ENCODE measurements around the gene FBRSL1. TPM values are rescaled to one million over a fixed set of nuclear protein-coding genes. Genes with fewer than 3 reads are reported as not detected.

The FBRSL1 gene
- total and polyA plus RNA-seq, 2 of the 8 experiments (the other 6 are each of a cell fraction or from before 2014, with no cell fraction given), result 18.4 to 109 TPM

GRCh38 chr12:132545955-132546354 is 56.0 kb downstream of the FBRSL1 start:
- H4K20me1 ChIP-seq (replicated peaks in 1 of 2; ENCODE audit: control insufficient read depth in 1 of 2, insufficient read depth in 2 of 2, low read length in 2 of 2), result peaks cover 2 to 16% of the 10 kb centered on the region in 2 experiments
- H3K79me1 ChIP-seq (ENCODE audit: low read depth, low read length), result no peaks in the 10 kb centered on the region; the same call in 1 of the 2 replicates
- H3K18ac ChIP-seq (ENCODE audit: extremely low read depth, low read length), result no peak overlapping the region
- no peaks in the 10 kb centered on the region; a peak in 1 of 4 replicates for H3K9me3 ChIP-seq (ENCODE audit: insufficient read depth in 2 of 2, low read depth in 1 of 2, low read length in 1 of 2)
- H3K56ac ChIP-seq (replicated peaks; ENCODE audit: insufficient read length, low read depth, low read length), result no peak overlapping the region
- H3K9ac ChIP-seq (replicated peaks in 1 of 4; ENCODE audit: extremely low read depth in 1 of 4, low read depth in 3 of 4, low read length in 3 of 4), result no peak overlapping the region
- no peak overlapping the region for H3K4me2 ChIP-seq (ENCODE audit: insufficient read depth in 1 of 2, low read depth in 2 of 2, low read length in 2 of 2)
- H2AFZ ChIP-seq (ENCODE audit: low read length), result no peak overlapping the region
- peaks cover 59 to 98% (median 93%) of the 10 kb centered on the region in 4 experiments for H3K27me3 ChIP-seq (replicated peaks in 1 of 4; ENCODE audit: control insufficient read depth in 3 of 4, extremely low read depth in 1 of 4, insufficient read depth in 3 of 4, low read length in 3 of 4)
- H3K27ac ChIP-seq (ENCODE audit: low read depth, low read length), result no peak overlapping the region
- peaks cover 11% of the 10 kb centered on the region for H3K23me2 ChIP-seq (ENCODE audit: low read depth, low read length)
- FAIRE-seq (no peak), DNase-seq (ENCODE audit: low read depth in 1 of 2, low spot score in 2 of 2) (no peak)
- peaks cover 0 to 11% (median 9%) of the 10 kb centered on the region in 4 experiments; a peak in 5 of 7 replicates for H3K4me1 ChIP-seq (replicated peaks in 1 of 4; ENCODE audit: control insufficient read depth in 3 of 4, insufficient read depth in 4 of 4, low read length in 3 of 4)
- no peak overlapping the region for H2BK5ac ChIP-seq (ENCODE audit: low read depth, low read length)
- H4K8ac ChIP-seq (ENCODE audit: extremely low read depth, insufficient read depth, low read length), result no peak overlapping the region; the same call in none of the 2 replicates
- H2BK20ac ChIP-seq (ENCODE audit: low read length), result no peak overlapping the region
- POLR2A ChIA-PET (ENCODE audit: partially characterized antibody), result interaction anchor here (1.1 to 1.6 kb wide), 3 partner anchors 13 to 21 kb away, joined by 3 read pairs; no protein-coding TSS in a partner anchor
- no peak overlapping the region for H4K91ac ChIP-seq (replicated peaks; ENCODE audit: insufficient read length, low read length)
- no peak overlapping the region for H3K4me3 ChIP-seq (ENCODE audit: extremely low read depth in 1 of 4, insufficient read depth in 2 of 4, low read depth in 3 of 4, low read length in 4 of 4)
- H2BK120ac ChIP-seq (replicated peaks; ENCODE audit: low read depth, low read length), result no peak overlapping the region
- H3K14ac ChIP-seq (ENCODE audit: insufficient read length), result no peak overlapping the region
- H3K36me3 ChIP-seq (ENCODE audit: control insufficient read depth in 2 of 4, insufficient read depth in 4 of 4, low read length in 3 of 4), result no peaks in the 10 kb centered on the region; a peak in 1 of 8 replicates
- TF ChIP-seq ATF2 (IDR thresholded peaks at IDR 0.05; ENCODE audit: low read length) (no peak), CEBPB (IDR thresholded peaks at IDR 0.05; ENCODE audit: low read depth, low read length) (no peak), PHF8 (conservative IDR thresholded peaks at IDR 0.05; ENCODE audit: low read depth, low read length) (no peak), FOSL1 (IDR thresholded peaks at IDR 0.05; ENCODE audit: insufficient read depth, low read depth, low read length) (no peak), SP2 (IDR thresholded peaks at IDR 0.05; ENCODE audit: low read length) (no peak), SP4 (IDR thresholded peaks at IDR 0.05; ENCODE audit: low read length) (no peak), JUND (IDR thresholded peaks at IDR 0.05; ENCODE audit: low read length) (no peak)
- H2BK12ac ChIP-seq (ENCODE audit: low read depth, low read length), result no peak overlapping the region
- CTCF ChIA-PET (ENCODE audit: partially characterized antibody), result interaction anchor here (0.9 to 1.8 kb wide), 6 partner anchors 9 to 132 kb away, joined by 3 to 6 read pairs (median 4); no protein-coding TSS in a partner anchor
- no peaks in the 10 kb centered on the region for H3K79me2 ChIP-seq (ENCODE audit: control insufficient read depth in 1 of 2, insufficient read depth in 2 of 2, low read length in 2 of 2)
- H4K5ac ChIP-seq (ENCODE audit: insufficient read length, low read depth, low read length), result no peak overlapping the region
- H3K4ac ChIP-seq (replicated peaks; ENCODE audit: insufficient read length, low read depth, low read length), result no peak overlapping the region
- no peak overlapping the region for H3K23ac ChIP-seq (ENCODE audit: insufficient read length)
- H2AK5ac ChIP-seq (ENCODE audit: low read depth, low read length), result no peak overlapping the region
- 88% methylated on average over 12 of the region's 13 CpGs; no CpG with 5 or more reads in 1 of the 2 experiments for WGBS, 2 experiments (ENCODE audit: extremely low coverage in 1 of 2, insufficient coverage in 1 of 2, insufficient read length in 1 of 2, insufficient replicate concordance in 2 of 2, low coverage in 1 of 2, low lambda C conversion rate in 2 of 2, missing lambda C conversion rate in 1 of 2)
- H2BK15ac ChIP-seq (ENCODE audit: low read length), result no peak overlapping the region
